Measurements from ENCODE around the gene DAPK2.

The DAPK2 gene

DNA sequence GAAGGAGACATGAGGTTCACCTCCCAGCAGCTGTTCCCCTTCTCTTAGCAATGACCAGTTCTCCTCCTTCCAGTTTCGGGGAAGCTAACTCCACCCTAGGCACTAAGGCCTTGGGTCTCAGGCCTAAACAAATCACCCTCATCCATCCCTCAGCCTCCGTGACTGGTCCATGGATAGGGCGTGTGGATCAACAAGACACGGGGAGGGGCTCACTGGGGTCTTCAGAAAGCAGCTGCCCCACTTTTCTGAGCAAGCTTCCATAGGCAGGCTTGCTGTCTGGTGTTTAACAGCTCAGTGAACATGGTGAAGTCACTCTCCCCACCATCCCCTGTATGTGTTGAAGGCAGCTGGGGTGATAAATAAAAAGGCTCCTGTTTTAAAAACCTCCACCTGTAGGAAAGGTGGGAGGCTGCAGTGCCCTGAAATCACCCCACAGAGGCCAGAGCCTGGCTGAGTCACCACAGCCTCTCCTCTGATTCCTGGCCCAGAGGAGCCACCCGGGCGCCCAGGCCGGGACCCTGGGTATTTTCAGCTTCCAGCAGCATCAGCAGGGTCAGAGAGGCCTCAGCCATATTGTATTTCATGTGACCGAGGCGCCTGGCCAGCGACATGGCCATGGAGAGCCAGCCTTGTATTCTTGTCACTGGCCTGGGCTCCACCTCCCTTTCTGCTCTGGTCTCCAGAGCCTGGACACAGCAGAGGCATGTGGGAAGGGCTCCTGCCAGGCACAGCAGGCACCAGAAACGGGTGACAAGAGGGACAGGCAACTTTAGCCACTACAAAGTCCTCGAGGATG is 152.2 kb downstream of the DAPK2 start:
- peak; percentile 39 for DNase-seq (ENCODE audit: low spot score)

DNA sequence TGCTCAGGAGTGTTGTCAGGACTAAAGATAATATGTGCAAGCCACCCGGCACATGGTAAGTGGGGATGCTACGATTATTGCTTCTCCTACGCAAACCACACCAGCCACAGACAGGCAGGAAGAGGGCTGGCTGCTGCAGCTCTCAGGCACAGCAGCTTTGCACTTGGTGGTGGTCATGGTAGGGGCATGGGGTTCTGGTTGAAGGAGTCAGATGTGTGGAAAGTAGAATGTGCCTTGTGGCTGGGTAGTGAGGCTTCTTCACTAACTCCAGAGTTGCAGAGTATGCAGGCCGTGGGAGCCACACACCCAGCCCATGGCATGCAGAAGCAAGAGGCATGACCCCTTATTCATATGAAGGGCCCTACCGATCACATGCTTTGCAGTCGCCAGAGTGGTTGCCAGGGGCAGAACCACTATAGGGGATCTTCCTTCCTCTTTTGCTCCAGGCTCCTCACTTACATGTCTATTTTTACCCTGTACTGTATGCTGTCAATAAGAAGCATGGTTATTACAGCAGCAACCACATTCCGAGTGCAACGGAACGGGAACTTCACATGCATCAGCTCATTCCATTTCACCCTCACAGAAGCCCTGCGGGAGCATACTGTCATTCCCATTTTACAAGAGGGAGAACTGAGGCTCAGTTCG is 153.4 kb downstream of the DAPK2 start:
- DNase-seq (ENCODE audit: low spot score) = no peak

DNA sequence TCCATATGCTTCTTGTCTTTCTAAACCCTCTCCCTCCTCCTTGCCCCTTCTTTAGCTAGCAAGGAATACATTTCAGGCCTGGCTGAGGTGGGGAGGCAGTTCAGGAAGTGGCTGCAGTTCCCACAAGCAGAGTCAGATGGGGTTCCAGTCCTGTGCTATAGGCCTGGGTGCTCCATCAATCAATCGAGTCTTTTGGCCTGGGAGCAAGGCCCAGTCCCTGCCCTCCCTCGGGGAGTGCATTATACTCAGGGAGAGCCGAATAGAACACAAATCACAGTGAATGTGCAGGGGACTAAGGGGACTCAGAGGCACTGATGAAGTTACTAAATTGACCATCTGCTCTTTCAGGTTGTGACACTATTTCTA is 154.5 kb downstream of the DAPK2 start:
- no peak for DNase-seq (ENCODE audit: low spot score)

DNA sequence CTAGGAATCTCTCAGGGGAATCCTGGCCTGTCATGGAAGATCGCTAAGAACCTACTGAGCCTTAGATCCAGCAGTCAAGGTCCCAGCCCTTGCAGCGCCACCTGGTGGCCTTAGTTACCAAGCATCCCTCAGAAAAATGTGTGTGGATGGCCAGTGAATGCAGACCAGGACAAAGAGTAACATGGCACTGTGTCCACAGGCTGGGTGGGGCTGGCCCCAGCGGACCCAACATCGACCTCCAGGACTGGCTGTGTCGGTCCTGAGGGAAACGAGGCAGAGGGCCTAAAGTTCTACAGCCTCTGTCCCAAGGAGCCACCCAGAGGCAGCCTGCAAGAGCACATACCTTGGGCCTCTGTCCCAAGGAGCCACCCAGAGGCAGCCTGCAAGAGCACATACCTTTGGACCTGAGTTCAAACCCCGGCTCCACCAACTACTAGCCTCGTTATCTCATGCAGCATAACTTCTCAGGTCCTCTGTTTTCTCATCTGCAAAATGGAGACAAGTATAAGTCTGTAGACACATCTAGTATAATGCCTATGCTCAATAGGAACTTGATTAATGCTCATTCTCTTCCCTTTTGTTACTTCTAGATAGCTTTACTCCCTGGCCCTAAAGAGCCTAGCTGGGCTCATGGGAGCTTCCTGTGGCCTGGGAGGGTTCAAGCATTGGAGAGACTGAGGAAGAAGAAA is 155.1 kb downstream of the DAPK2 start:
- peak; percentile 78 for DNase-seq (ENCODE audit: low spot score)

DNA sequence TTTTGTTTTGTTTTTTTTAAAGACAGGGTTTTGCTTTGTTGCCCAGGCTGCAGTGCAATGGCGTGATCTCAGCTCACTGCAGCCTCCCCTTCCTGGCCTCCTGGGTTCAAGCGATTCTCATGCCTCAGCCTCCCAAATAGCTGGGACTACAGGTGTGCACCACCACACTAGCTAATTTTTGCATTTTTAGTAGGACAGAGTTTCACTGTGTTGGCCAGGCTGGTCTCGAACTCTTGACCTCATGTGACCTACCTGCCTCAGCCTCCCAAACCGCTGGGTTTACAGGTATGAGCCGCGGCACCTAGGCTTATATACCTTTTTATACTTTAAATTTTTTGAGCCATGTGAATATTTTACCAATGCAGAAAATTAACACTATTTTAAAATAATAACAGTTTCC is 155.7 kb downstream of the DAPK2 start:
- no peak for DNase-seq (ENCODE audit: low spot score)

DNA sequence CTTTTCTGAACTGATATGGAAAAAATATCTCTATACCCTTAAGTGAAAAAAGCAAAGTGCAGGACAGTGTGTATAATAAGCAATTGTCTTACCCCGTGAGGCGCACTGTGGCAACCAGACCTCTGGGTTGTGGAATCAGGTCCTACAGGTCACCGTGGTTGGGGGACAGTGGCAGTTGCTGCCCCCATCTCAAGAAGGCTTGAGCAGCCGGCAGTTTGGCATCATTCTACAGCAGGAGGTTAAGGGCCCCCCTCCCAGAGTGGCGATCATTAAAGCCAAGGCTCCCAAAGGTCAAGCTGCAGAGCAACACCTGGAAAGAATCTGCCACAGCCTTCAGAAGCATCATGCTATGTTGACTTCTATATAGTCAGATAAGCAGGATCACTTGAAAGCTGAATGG is 156.5 kb downstream of the DAPK2 start:
- DNase-seq (ENCODE audit: low spot score) = no peak

DNA sequence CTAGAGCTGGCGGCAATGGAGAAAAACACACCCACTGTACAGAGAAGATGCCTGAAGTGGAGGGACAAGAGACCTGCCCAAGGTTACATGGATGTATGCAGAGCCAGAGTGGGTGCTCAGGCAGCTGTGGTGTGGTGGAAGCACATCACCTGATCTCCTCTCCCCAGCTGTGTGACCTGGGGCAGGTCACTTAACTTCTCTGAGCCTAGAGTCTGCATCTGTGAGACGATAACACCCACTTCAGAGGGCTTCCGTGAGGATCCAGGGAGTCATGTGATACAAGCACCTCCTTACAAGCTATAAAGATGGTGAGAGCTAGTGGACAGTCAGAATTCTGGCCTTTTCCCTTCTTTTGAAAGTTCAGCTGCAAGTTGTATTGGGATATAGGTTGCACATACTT is 157.5 kb downstream of the DAPK2 start:
- DNase-seq (ENCODE audit: low spot score) = no peak

DNA sequence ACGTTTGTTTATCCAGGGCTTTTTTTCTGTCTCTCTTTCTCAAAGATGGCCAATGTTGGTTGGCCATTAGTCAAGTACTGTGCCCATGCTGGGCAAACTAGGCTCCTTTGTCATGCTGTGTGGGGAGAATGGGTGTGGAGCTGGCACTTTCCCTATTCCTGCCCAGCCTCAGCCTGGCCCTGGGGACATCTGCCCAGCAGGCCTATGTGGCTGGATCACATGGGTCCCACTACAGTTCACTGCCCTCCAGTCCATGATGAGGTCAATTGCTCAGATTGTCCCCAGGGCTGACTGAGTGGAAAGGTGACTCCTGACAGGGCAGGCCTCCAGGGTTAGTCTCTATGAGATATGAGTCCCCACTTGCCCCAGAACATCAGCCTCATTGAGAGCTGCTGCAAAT is 158.1 kb downstream of the DAPK2 start:
- no peak for DNase-seq (ENCODE audit: low spot score)

DNA sequence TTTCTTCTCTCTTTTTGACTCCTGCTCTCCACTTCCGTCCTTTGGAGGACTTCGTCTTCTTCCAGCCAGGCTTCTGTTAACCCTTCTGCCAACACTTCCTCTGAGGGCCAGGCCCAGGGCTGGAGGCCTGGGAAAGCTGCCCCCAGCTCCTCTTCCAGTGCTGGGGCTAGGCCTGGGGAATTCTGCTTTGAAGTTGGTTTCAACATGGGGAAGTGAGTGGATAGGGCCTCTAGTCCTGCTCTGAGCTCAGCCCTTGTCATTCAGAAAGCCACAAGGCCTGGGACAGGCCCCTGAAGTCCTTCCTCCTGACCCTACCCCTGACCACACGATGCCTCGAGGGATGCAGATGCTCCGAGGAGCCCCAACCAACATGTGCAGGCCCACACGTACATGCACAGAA is 158.7 kb downstream of the DAPK2 start:
- no peak for DNase-seq (ENCODE audit: low spot score)

DNA sequence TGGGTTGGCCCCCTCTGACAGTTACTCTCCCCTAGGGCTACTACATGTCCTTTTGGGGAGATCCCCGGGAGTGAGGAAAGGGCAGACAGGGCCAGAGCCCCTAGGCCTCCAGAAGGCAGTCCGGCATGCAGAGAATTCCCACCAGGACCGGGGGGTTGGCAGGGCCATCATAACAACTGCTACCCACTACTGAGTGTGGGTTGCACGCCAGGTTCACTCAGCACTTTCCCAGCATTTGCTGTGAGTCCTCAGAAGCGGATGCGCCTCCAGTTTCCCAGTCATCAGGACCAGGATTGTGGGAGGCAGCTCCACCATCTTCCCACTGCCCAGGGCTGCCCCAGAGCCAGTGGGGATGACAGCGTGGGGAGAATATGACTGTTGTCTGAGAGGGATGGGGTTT is 161.3 kb downstream of the DAPK2 start:
- DNase-seq (ENCODE audit: low spot score) = no peak

DNA sequence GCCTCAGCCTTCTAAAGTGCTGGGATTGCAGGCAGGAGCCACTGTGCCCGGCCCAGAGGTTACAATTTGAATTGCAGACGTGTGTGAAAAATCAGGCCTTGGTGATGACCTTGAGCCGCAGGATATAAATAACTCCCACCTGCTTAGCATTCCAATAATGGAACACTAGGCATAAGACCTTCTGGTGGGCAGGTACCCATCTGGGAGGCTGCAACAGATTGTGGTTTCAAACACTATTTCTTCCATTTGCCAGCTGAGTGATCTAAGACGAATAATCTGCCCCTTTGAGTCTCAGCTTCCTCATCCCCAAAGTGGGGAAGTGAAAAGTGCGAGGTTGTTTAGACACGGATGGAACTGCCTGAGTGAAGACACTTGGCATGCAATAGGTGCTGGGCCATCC is 164.9 kb downstream of the DAPK2 start:
- DNase-seq (ENCODE audit: low spot score) = no peak

DNA sequence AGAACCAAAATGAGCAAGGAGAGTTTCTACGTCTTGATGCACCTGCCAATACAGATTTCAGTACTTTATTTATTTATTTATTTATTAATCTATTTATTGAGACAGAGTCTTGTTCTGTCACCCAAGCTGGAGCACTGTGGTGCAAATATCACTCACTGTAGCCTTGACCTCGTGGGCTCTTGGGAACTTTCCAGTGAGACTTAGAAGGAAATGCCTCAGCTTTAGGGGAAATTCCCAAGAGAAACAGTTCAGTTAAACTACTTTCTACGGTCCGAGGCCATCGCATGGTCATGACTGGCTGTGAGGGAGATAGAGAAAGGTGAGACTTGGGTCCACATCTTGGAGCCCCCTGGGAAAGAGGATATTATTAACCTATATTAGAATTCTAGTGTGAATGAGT is 165.5 kb downstream of the DAPK2 start:
- peak; percentile 68 for DNase-seq (ENCODE audit: low spot score)

DNA sequence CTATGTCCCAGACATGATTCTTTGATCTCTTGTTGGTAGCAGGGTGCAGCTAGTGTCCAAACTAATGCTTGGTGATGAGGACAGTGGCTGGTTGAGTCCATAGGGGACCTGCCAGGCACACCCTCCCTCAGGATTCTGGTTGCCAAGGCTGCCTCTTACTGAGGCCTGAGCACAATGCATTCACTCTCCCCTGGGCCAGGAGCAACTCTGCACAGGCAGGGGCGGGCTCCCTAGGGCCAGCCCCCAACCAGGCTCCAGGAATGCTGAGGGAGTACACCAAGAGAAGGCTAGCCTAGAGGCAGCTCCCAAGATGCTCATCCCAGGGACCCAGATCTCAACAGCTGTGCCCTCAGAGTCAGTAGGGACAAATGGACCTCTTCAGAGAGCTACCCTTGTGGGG is 166.3 kb downstream of the DAPK2 start:
- no peak for DNase-seq (ENCODE audit: low spot score)

DNA sequence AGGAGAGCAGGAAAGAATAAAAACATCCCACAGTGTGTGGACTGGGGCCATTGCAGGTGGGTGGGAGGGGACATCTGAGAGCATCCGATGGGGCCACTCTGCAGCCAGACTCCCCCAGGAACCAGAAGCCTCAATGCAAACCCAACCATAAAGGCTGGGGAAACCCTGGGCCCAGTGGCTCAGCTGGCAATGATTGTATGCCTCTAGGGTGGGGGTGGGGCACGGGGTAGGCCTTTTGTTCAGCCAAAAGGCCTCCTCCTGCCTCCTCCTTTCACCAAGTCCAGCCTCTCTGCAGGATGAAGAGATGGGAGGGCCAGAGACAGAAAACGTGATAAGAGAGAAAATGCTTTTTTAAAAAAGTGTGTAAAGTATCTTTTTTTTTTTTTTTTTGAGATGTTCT is 167.1 kb downstream of the DAPK2 start:
- no peak for DNase-seq (ENCODE audit: low spot score)

DNA sequence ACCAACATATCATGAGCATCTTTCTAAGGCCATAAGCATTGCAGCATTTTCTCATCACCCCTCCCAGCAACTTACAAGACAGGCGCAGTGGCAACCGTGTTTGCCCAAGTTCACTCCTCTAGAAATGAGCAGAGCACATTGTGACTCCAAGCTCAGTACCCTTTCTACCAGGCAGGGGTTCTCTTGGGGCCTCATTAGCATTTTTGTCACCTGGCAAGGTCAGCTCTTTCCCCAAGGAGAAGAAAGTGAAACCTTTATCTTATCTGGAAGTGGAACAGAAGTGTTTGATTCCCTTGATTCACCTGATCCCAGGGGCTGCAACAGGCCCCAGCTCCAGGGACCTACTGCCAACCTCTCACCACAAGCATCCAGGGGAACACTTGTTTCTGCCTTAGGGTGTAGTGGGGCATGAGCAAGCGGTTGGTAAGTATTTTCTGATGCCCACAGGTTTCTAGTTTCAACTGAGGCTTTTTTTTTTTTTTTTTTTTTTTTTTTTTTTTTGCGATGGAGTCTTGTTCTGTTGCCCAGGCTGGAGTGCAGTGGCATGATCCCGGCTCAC is 168.5 kb downstream of the DAPK2 start:
- no peak for DNase-seq (ENCODE audit: low spot score)

DNA sequence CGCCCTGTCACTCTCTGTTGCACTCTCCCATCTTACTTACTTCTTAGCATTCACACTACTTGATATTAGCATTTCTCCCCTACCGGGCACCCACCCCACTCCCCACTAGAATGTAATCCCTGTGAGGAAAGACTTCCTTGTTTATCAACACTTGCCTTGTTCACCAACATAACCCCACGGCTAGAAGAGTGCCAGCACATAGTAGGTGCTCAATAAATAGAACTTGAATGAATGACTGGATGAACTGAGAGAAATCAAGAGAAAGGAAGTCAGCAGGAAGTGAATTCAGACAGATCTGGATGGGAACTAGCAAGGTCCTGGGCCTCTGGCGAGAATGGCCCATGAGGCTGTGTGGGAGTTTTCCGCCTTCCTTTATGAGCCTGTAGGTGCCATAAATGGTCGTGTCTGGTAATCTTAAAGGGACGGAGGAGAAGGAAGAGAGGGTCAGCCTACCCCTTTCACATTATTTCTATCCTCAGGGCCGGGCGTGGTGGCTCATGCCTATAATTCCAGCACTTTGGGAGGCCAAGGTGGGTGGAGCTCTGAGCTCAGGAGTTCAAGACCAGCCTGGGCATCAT is 170.1 kb downstream of the DAPK2 start:
- no peak for DNase-seq (ENCODE audit: low spot score)

DNA sequence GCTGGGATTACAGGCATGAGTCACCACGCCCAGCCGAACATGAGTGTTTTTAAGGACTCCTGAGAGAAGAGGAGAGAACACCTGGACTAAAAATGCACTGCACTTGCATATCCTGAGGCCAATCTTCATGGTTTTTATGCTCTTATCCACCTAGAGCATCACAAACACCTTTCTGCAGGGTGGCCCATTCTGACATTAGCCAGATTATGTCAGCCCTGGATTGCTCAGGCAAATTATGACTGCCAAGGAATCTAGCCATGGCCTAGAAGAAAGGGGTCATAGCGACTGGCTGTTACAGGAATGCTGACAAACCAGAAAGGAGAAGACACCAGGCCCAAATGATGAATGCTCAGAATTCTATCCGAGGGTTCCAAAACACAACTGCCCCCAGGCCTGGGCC is 171.7 kb downstream of the DAPK2 start:
- no peak for DNase-seq (ENCODE audit: low spot score)

DNA sequence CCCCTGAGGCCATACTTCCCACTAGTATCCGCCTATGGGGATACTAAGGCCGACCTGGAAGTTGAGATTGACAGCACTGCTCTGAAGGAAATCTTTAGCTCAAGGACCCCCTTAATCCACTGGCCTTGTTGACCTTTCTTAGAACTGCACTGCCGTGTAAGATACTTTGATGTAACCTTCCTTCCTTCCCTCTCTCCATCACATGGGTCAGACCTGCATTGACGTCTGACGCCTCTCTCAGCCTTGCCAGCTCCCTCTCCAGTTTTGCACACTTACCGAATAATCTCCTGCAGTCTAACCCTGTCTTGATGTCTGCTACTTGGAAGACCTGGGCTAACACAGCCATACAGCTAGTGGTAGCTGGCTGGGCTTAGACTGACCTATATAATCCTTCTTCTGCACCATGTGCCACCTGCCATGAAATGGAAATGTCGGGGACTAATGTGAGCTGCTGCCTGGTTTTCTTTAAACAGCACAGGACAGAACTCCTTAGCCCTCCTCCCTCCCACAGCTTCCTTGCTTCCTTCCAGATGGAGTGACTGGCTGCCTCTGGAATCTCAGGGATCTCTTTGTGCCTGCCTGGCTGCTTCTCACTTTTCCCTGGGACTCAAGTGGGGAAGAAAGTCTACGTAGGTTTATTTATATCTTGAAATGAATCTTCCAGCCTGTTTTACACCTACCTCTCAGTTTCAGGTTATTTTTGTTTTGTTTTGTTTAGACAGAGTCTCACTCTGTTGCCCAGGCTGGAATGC is 173.3 kb downstream of the DAPK2 start:
- peak; percentile 59 for DNase-seq (ENCODE audit: low spot score)

DNA sequence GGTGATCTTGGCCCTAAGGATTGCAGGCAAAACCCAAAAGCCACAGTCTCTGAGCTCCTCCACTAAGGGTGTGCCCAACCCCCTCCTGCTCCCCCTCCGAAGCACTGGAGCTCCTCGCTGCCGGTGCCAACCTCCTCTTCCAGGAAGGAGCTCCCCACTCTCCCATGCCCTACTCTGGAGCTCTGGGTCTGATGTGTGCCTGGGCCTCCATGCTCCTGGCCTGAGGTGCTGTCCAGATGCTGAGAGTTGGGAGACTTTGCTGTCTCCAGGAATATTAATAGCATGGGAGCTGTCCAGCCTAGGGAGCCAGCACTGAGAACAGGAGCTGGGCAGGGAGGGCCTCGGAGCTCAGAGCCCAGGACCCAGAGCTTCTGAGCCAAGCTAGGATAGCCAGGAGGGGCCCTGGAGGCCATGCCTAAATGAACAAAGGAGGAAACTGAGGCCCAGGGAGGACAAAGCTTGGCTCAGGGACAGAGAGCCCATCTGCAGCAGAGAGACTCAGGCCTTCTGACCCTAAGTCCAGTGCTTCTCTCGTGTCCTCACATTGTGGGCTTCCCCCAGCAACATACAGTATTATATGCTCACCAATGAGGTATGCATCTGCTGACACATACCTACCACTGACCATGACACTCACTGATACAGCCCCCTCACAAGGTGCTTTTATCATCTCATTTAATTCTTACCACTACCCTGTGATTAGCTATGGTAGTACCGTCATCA is 175.6 kb downstream of the DAPK2 start:
- DNase-seq (ENCODE audit: low spot score) = peak; percentile 73

DNA sequence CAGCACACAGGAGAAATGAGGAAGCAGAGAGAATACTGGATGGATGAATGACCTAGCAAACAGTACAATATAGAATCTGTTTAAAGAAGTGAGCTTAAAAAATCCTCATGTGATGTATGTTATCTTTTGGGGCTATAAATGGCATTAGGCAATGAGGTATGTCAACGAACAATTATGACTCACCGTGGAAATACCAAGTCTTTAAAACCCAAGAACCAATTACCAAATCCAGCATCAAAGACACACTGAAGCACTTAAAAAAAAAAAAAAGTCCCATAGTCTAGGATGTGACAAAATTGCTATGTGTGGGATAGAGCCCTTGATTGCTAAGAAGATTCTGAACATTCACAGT is 176.3 kb downstream of the DAPK2 start:
- no peak for DNase-seq (ENCODE audit: low spot score)

DNA sequence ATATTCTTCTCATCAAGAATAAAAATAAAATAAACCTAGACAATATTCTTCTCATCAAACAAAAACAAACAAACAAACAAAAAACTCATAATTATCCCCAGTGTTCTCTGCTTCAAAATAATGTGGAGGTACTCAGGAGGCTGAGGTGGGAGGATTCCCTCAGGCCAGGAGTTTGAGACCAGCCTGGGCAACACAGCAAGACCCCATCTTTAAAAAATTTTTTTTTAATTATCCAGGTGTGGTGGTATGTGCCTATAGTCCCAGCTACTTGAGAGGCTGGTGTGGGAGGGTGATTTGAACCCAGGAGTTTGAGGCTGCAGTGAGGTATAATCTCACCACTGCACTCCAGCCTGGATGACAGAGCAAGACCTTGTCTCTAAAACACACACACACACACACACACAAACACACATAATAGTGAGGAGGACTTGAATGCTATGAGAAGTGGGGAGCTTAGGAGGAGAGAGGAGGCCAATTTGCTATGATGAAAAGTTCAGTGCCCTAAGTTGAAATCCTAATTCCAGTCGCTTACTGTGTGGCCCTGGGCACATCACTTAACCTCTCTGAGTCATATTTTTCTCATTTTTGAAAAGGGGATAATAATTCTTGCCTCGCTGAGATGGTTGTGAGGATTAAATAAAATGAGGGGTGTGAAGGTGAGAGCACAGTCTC is 176.8 kb downstream of the DAPK2 start:
- no peak for DNase-seq (ENCODE audit: low spot score)

Measured in kidney tubule cell (primary cell).